Activated T-cell treated with anti-CD3 and anti-CD28 coated beads, Interleukin-2, amount 50 U/mL, for 24 hours (primary cell): ENCODE measurements around the gene NRXN3.

Experiments used
- DNase-seq: peaks from one replicate; pipeline ENCODE4 v3.0.0-alpha.2; 2020
- H3K27ac Mint-ChIP-seq: 2 replicates; pipeline ENCODE4 v1.8.0; 2020; ENCODE audit warnings: mild to moderate bottlenecking, mixed read lengths
- H3K27me3 Mint-ChIP-seq: 2 replicates; pipeline ENCODE4 v1.8.0; 2020; ENCODE audit warnings: mixed read lengths
- H3K36me3 Mint-ChIP-seq: 2 replicates; pipeline ENCODE4 v1.8.0; 2020; ENCODE audit warnings: low read depth, mixed read lengths
- H3K4me1 Mint-ChIP-seq: 2 replicates; pipeline ENCODE4 v1.8.0; 2020; ENCODE audit warnings: low read depth, mixed read lengths
- H3K4me3 Mint-ChIP-seq: 2 replicates; pipeline ENCODE4 v1.8.0; 2020; ENCODE audit warnings: mild to moderate bottlenecking, moderate library complexity, mixed read lengths
- H3K9me3 Mint-ChIP-seq: 2 replicates; pipeline ENCODE4 v1.8.0; 2020; ENCODE audit warnings: mixed read lengths

NRXN3 gene

DNA sequence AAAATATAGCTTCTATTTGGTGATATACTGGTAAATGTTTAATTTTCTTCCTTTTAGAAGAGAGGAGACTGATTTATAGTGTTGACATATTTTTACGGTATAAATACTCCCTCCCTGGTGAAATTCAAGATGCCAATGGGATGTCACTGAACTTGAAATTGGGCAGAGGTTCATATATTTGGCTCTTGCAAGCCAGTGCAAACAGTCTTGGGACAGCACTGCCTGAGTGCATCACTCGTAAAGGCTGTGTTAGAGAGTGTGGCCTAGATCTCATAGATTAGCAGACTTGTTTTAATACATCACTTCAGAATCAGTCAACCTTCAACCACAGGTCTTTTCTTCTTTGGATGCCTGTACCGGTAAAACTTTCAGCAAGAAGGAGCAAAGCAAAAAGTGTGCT lies 681.0 kb downstream of the NRXN3 start:
- H3K9me3 Mint-ChIP-seq: no peaks in the 10 kb centered on the region
- H3K27me3 Mint-ChIP-seq: peaks cover 4% of the 10 kb centered on the region
- DNase-seq: no peak
- H3K27ac Mint-ChIP-seq: no peak overlapping the region
- H3K4me1 Mint-ChIP-seq: no peaks in the 10 kb centered on the region
- no peak overlapping the region for H3K4me3 Mint-ChIP-seq
- no peaks in the 10 kb centered on the region for H3K36me3 Mint-ChIP-seq

DNA sequence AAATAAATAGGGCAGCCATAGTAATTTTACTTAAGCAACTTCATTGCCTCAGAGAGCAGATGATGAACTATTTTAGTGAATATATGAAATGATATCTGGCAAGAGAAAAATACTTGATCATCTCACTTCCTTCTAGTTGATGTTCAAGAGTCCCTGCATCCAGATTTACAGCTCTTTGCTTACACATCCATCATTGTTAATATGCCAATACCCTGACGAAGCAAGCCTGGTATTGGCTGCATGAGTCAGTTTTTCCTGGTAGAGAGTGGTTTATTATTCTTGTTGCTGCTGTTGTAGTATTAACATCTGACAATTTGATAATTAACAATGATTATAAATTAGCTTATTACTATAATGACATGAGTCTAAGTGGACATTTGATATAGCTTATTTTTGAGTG lies 681.9 kb downstream of the NRXN3 start:
- no peak overlapping the region for H3K4me3 Mint-ChIP-seq
- H3K9me3 Mint-ChIP-seq: no peaks in the 10 kb centered on the region
- peaks cover 4% of the 10 kb centered on the region for H3K27me3 Mint-ChIP-seq
- no peaks in the 10 kb centered on the region for H3K4me1 Mint-ChIP-seq
- H3K27ac Mint-ChIP-seq: no peak overlapping the region
- DNase-seq: no peak
- H3K36me3 Mint-ChIP-seq: no peaks in the 10 kb centered on the region

DNA sequence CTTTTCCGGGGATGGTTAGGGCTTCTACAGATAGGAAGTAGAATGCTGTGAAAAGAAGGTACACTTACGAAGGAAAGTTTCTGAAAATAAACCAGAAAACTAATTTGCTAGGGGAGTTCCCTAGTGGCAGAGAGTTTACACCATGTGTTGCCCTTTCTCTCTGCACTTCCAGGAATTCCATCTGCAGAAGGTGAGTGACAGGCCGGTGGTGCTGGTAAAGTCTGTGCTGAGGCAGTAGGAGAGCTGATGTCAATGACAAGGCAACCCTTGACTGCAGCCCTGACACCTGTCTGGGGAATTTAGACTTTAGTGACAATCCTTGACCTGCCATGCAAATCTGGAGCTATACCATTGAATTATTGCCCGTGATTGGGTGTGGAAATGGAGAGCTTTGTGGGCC lies 687.8 kb downstream of the NRXN3 start:
- Mint-ChIP-seq H3K4me1 (no peaks in the 10 kb centered on the region), H3K9me3 (peaks cover 4% of the 10 kb centered on the region), H3K27ac (no peak overlapping the region), H3K36me3 (no peaks in the 10 kb centered on the region), H3K4me3 (no peak overlapping the region), H3K27me3 (no peaks in the 10 kb centered on the region)
- no peak for DNase-seq

DNA sequence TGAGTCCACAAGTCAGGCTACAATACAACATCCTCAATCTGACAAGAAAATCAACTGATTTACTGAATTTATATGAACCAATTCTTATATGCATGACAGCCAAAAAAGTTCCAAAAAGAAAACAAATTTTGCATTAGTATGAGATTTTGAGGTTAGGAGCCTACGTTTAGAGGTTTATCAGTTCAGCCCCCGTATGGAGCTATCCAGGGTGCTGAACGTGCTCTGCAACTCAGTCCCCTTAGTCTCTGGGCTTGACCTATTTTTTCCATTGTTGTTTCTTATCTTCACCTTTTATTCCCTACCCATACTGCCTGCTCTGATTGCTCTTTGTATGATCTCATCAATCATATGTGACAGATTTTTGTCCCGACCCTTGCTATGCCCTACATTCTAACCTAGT lies 693.0 kb downstream of the NRXN3 start:
- Mint-ChIP-seq H3K9me3 (peaks cover 8% of the 10 kb centered on the region), H3K4me1 (no peaks in the 10 kb centered on the region), H3K36me3 (no peaks in the 10 kb centered on the region), H3K27ac (no peak overlapping the region), H3K4me3 (no peak overlapping the region), H3K27me3 (no peaks in the 10 kb centered on the region)
- DNase-seq: no peak

DNA sequence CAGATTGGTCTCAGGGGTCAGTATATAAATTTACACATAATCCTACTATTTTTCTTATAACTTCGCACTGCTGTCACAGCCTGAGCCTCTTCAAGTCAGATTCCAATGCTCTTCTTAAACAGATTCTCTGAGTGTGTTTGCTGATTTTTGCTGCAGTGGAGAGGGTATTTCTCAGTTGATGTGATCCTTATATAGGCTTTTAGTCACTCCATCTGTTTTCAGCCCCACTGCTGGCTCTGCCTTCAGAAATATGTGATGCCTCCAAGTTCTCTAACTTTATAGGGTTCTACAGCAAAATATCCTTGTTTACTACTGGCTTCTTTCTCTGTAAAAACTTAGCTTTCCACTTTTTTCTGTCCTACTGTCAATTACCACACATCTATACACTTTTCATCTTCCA lies 702.7 kb downstream of the NRXN3 start:
- Mint-ChIP-seq H3K4me3 (no peak overlapping the region), H3K36me3 (no peaks in the 10 kb centered on the region), H3K9me3 (peaks cover 2% of the 10 kb centered on the region), H3K4me1 (no peaks in the 10 kb centered on the region), H3K27me3 (no peaks in the 10 kb centered on the region), H3K27ac (no peak overlapping the region)
- no peak for DNase-seq

DNA sequence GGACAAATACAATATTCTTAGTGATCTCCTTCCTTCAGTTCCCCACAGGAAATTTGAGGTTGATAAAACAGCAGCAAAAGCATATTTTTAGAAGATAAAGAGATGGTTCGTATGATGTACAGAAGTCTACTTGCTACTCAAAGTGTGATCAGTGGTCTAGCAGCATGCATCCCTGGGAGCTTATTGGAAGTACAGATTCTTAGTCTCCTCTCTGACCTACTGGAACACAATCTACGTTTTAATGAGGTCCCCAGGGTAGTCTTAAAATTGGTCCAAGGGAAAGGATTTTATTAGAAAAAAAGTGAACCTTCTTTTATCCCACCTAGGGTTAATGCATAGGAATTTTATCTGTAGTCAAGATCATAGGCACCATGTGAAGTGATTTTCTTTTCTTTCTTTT lies 703.4 kb downstream of the NRXN3 start:
- DNase-seq: no peak
- Mint-ChIP-seq H3K4me3 (no peak overlapping the region), H3K9me3 (peaks cover 2% of the 10 kb centered on the region), H3K27me3 (no peaks in the 10 kb centered on the region), H3K4me1 (no peaks in the 10 kb centered on the region), H3K27ac (no peak overlapping the region), H3K36me3 (no peaks in the 10 kb centered on the region)

DNA sequence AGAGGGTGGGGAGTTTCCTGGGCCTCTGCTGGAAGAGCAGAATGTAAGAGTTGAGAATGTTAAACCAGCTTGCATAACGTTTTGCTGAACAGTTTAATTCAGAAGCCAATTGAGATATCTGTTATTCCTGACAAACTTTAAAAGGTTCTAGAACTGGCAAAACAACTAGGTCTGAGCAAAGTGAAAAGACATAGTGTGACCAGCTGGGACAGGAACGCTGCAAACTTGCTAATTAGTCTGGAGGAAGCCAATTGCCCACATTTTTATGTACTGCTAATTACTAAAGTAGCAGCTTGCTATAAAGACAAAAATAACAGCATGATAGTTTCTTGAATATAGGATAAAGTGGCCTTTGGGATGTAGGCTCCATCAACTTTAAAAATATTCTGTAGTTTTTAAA lies 704.9 kb downstream of the NRXN3 start:
- H3K4me1 Mint-ChIP-seq: no peaks in the 10 kb centered on the region
- no peak overlapping the region for H3K4me3 Mint-ChIP-seq
- H3K36me3 Mint-ChIP-seq: no peaks in the 10 kb centered on the region
- no peaks in the 10 kb centered on the region for H3K27me3 Mint-ChIP-seq
- no peak overlapping the region for H3K27ac Mint-ChIP-seq
- DNase-seq: no peak
- peaks cover 2% of the 10 kb centered on the region for H3K9me3 Mint-ChIP-seq

DNA sequence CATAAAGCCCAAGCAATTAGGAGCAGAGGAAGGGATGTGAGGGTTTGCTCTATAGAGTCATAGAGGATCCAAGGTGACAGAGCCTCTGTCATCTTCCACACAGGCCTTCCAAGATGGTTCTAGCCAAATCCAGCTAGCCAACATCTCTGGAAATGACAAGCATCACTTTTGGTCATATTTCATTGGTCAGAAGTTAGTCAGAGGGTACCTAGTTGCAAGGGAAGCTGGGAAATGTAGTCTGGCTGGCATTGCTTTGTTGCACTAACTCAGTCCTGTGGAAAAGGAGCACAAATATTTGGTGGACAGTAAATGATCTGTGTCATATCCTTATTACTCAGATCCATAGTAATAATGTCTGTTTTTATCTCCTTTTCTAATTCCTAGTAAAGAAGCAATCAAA lies 715.7 kb downstream of the NRXN3 start:
- no peaks in the 10 kb centered on the region for H3K4me1 Mint-ChIP-seq
- H3K36me3 Mint-ChIP-seq: no peaks in the 10 kb centered on the region
- no peak overlapping the region for H3K4me3 Mint-ChIP-seq
- DNase-seq: no peak
- H3K27me3 Mint-ChIP-seq: peaks cover 6% of the 10 kb centered on the region
- no peak overlapping the region for H3K27ac Mint-ChIP-seq
- peaks cover 14% of the 10 kb centered on the region for H3K9me3 Mint-ChIP-seq

DNA sequence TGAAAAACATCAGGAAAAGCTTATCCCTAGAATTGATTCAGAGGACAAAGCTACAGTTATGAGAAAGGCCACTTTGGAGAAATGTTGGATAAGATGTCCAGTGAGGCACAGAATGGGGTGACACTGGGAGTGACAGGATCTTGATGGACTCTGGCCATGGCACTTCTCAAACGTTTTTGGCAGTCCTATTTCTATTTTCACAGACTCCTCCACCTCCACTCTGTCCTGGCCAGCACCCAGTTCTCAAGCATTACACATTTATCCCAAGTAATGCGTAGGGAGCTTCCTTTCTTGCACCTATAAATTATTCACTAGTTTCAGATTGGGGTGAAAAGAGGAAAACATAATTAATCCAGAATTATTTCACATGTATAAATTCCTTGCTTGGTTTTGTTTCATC lies 727.3 kb downstream of the NRXN3 start:
- no peaks in the 10 kb centered on the region for H3K4me1 Mint-ChIP-seq
- no peaks in the 10 kb centered on the region for H3K9me3 Mint-ChIP-seq
- H3K27ac Mint-ChIP-seq: no peak overlapping the region
- H3K36me3 Mint-ChIP-seq: no peaks in the 10 kb centered on the region
- no peaks in the 10 kb centered on the region for H3K27me3 Mint-ChIP-seq
- no peak overlapping the region for H3K4me3 Mint-ChIP-seq
- DNase-seq: no peak

DNA sequence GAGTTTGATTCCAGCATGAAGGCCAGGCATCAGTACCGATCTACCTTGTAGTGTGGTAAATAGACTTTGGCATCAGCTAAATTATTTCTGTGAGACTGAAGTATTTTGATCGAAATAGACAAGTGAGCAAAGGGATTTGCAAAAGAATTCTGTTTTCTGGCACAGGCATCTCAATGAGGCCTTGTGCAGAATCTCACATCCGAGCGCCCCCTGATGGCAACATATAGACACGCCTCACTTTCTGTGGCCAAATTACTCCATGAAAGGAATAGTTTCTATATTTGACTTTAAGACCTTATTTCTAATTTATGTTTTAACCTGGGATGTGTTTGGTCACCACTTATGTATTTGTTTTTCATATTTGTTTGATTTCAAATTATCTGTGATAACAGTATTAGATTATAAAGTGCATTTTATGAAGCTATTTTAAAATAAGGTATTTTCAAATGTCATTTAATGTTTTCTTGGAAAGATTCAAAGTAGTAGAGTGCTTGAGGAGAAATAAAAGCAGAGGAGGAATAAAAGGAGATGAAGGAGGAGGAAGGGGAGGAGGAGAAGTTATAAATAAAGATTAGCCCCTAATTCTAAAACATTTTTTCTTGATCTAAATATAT lies 731.9 kb downstream of the NRXN3 start:
- no peaks in the 10 kb centered on the region for H3K36me3 Mint-ChIP-seq
- no peak overlapping the region for H3K4me3 Mint-ChIP-seq
- DNase-seq: no peak
- no peak overlapping the region for H3K27ac Mint-ChIP-seq
- peaks cover 3% of the 10 kb centered on the region for H3K27me3 Mint-ChIP-seq
- H3K9me3 Mint-ChIP-seq: no peaks in the 10 kb centered on the region
- H3K4me1 Mint-ChIP-seq: no peaks in the 10 kb centered on the region

DNA sequence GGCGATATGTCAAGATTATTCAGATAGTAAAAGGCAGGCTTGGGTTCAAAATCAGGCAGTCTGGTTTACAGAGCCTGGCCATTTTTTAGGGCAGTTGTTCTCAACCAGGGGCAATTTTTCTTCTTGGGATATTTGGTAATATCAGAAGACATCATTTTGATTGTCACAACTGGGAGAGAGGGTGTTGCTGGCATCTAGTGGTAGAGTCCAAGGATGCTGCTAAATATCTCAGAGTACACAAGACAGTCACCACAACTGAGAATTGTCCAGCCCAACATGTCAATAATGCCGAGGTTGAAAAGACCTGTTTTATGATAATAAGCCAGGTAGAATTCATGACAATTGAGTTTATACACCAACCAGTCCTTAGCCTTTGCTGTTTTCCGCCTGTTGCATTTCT lies 733.9 kb downstream of the NRXN3 start:
- Mint-ChIP-seq H3K4me3 (no peak overlapping the region), H3K4me1 (no peaks in the 10 kb centered on the region), H3K27ac (no peak overlapping the region), H3K27me3 (peaks cover 3% of the 10 kb centered on the region), H3K9me3 (peaks cover 2% of the 10 kb centered on the region), H3K36me3 (no peaks in the 10 kb centered on the region)
- DNase-seq: no peak

DNA sequence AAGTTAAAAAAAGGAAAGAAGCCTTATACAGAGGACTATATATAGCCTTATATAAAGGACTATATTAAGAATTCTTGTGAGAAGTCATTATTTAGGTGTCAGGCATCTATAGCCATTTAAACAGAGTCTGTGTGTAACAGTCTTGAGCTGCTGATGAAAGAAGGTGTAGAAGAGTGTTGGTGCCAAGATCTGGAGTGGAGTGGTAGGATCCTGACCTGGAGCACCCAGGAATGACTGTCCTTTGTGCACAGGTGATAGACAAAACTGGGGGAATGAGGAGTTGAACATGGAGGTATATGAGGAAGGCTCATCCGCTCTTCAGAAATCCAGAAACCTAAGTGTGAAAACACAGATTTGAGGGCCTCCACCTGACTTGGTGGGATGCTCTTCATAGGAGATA lies 747.3 kb downstream of the NRXN3 start:
- H3K4me1 Mint-ChIP-seq: no peaks in the 10 kb centered on the region
- peaks cover 8% of the 10 kb centered on the region for H3K27me3 Mint-ChIP-seq
- DNase-seq: no peak
- H3K9me3 Mint-ChIP-seq: peaks cover 3% of the 10 kb centered on the region
- no peak overlapping the region for H3K4me3 Mint-ChIP-seq
- no peaks in the 10 kb centered on the region for H3K36me3 Mint-ChIP-seq
- no peak overlapping the region for H3K27ac Mint-ChIP-seq

DNA sequence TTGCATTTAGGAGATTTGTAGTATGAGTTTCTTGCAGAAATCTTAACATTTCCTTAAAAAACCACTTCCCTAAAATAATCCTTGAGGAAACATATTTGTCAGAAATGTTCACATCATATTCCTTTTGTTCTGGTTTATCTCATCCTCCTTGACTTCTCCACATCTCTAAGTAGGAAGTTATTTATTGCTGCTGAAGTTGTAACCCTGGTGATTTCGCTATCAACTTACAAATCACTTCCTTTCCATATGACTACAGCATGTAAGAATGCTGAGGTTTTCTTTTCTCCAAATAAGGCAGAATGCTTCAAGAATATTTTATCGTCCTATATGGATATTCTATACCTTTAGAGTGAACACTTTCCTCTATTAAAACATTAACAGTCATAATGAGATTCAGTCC lies 751.7 kb downstream of the NRXN3 start:
- H3K27me3 Mint-ChIP-seq: no peaks in the 10 kb centered on the region
- DNase-seq: no peak
- no peak overlapping the region for H3K4me3 Mint-ChIP-seq
- H3K4me1 Mint-ChIP-seq: no peaks in the 10 kb centered on the region
- H3K36me3 Mint-ChIP-seq: no peaks in the 10 kb centered on the region
- no peak overlapping the region for H3K27ac Mint-ChIP-seq
- peaks cover 2% of the 10 kb centered on the region for H3K9me3 Mint-ChIP-seq

DNA sequence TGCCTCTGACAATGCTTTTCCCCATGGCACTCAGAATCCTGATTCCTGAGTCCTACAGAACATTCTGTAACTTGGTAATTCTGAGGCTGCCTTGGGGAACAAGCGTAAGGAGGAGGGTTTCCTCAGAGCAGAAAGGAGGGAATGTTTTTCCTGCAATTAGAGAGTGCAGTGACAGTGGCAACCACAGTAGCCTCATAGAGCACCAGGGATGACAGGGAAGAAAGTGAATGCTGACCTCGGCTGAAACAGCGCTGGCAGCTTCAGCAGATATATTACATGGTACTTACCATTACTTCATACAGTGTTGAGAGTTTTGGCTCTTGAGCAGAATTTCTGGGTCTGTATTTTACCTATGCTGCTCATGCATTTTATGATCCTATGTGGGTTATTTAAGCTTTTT lies 757.1 kb downstream of the NRXN3 start:
- Mint-ChIP-seq H3K4me1 (no peaks in the 10 kb centered on the region), H3K4me3 (no peak overlapping the region), H3K27ac (no peak overlapping the region), H3K27me3 (no peaks in the 10 kb centered on the region), H3K9me3 (no peaks in the 10 kb centered on the region), H3K36me3 (no peaks in the 10 kb centered on the region)
- no peak for DNase-seq

DNA sequence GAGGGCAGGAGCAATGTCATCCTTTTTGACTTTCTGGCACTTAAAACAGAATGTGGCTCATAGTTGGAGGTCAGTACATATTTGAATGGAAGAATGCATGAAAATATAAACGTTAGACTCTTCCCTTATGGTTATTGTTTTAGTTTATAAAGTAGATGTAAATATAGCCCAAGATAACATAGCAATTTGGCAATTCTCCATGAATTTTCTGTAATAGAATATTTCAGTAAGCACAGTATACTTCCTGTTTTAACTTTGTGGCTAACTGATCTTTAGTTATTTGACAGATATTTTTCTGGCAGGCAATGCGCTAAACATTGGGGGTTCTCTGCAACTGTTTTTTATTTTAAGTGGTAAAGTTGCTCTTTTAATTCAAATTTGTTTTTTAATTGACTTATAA lies 763.0 kb downstream of the NRXN3 start:
- Mint-ChIP-seq H3K9me3 (no peaks in the 10 kb centered on the region), H3K27me3 (no peaks in the 10 kb centered on the region), H3K27ac (no peak overlapping the region), H3K4me3 (no peak overlapping the region), H3K4me1 (no peaks in the 10 kb centered on the region), H3K36me3 (no peaks in the 10 kb centered on the region)
- DNase-seq: no peak

DNA sequence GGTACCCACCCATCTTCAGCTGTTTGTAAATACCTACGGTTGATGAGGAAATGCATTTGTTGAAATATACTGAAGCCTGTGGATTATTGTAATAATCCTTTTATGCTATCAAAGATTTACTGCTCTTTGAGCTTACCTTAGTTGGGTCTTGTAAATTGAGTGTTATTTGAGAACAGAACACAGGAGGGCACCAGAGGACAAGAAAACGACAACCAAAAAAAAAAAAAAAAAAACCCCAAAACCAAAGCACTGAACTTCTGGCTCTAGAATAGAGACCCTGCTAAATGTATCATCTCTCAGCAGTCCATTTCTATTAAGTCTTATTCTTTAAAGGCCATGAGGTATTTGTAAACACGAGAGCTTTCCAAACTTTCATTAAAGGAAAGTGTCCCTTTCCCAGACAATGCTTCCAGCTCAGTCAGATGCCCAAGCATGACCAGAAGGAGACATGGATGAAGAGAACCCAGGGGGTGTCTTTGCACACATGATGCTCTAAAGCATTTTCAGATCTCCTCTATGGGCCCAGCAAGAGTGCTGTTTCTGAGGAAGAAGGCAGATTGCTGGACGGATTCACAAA lies 763.9 kb downstream of the NRXN3 start:
- DNase-seq: no peak
- no peak overlapping the region for H3K27ac Mint-ChIP-seq
- H3K9me3 Mint-ChIP-seq: no peaks in the 10 kb centered on the region
- no peaks in the 10 kb centered on the region for H3K27me3 Mint-ChIP-seq
- H3K4me3 Mint-ChIP-seq: no peak overlapping the region
- H3K36me3 Mint-ChIP-seq: no peaks in the 10 kb centered on the region
- H3K4me1 Mint-ChIP-seq: no peaks in the 10 kb centered on the region
